HG03066 (cell line): ENCODE results near the gene CREB5.
"Not testable (repeated sequence)": the region's sequence is repeated elsewhere in the genome, so short reads cannot be mapped to it uniquely, and the experiment has no call there.

Experiments used
- ATAC-seq: cut with Tn5 transposase; IDR thresholded peaks from one replicate; pipeline ENCODE4 v1.9.1; 2021; ENCODE audit warnings: low read depth; ENCODE audit not compliant: unreplicated experiment

Gene CREB5

GRCh38 chr7:28786156-28786555 is 373.8 kb downstream of the CREB5 start:
- not testable (repeated sequence) for ATAC-seq

GRCh38 chr7:28787106-28787505 is 374.8 kb downstream of the CREB5 start:
- no peak for ATAC-seq

GRCh38 chr7:28790467-28790866 is 378.1 kb downstream of the CREB5 start:
- ATAC-seq = no peak

GRCh38 chr7:28792858-28793257 is 380.5 kb downstream of the CREB5 start:
- ATAC-seq = peak; percentile 50

- ATAC-seq = no peak
Observed at GRCh38 chr7:28793381-28794085, 381.2 kb downstream of the CREB5 start.

- ATAC-seq = no peak
Observed at GRCh38 chr7:28798274-28798673, 386.0 kb downstream of the CREB5 start.

GRCh38 chr7:28799619-28800018 is 387.3 kb downstream of the CREB5 start:
- no peak for ATAC-seq

- no peak for ATAC-seq
Observed at GRCh38 chr7:28800150-28800549, 387.8 kb downstream of the CREB5 start.

- ATAC-seq = no peak
Observed at GRCh38 chr7:28802450-28802849, 390.1 kb downstream of the CREB5 start.

- ATAC-seq = no peak
Observed at GRCh38 chr7:28804157-28804556, 391.8 kb downstream of the CREB5 start.

- ATAC-seq = no peak
Observed at GRCh38 chr7:28804990-28805389, 392.7 kb downstream of the CREB5 start.

GRCh38 chr7:28806841-28807240 is 394.5 kb downstream of the CREB5 start:
- ATAC-seq = no peak

GRCh38 chr7:28807396-28807994 is 395.2 kb downstream of the CREB5 start:
- no peak for ATAC-seq

- ATAC-seq = no peak
Observed at GRCh38 chr7:28808796-28809533, 396.6 kb downstream of the CREB5 start.

GRCh38 chr7:28811008-28811407 is 398.7 kb downstream of the CREB5 start:
- no peak for ATAC-seq

- ATAC-seq = no peak
Observed at GRCh38 chr7:28811701-28812430, 399.5 kb downstream of the CREB5 start.

- no peak for ATAC-seq
Observed at GRCh38 chr7:28812616-28813015, 400.3 kb downstream of the CREB5 start.

GRCh38 chr7:28813243-28813962 is 401.1 kb downstream of the CREB5 start:
- peak; percentile 43 for ATAC-seq

- peak; percentile 25 for ATAC-seq
Observed at GRCh38 chr7:28815369-28815927, 403.1 kb downstream of the CREB5 start.

GRCh38 chr7:28815928-28816373 is 403.6 kb downstream of the CREB5 start:
- peak; percentile 77 for ATAC-seq
